Stimulated activated CD4-positive, alpha-beta T cell treated with anti-CD3 and anti-CD28 coated beads, Interleukin-1b, Interleukin-23, amount 100 ng/mL, for 48 hours (primary cell): Measurements from ENCODE around the gene MLST8.
"Not testable (repeated sequence)": the region's sequence is repeated elsewhere in the genome, so short reads cannot be mapped to it uniquely, and the experiment has no call there.

Experiments
- DNase-seq: peaks from one replicate; pipeline ENCODE4 v3.0.0-alpha.2; 2020

The MLST8 gene

DNA sequence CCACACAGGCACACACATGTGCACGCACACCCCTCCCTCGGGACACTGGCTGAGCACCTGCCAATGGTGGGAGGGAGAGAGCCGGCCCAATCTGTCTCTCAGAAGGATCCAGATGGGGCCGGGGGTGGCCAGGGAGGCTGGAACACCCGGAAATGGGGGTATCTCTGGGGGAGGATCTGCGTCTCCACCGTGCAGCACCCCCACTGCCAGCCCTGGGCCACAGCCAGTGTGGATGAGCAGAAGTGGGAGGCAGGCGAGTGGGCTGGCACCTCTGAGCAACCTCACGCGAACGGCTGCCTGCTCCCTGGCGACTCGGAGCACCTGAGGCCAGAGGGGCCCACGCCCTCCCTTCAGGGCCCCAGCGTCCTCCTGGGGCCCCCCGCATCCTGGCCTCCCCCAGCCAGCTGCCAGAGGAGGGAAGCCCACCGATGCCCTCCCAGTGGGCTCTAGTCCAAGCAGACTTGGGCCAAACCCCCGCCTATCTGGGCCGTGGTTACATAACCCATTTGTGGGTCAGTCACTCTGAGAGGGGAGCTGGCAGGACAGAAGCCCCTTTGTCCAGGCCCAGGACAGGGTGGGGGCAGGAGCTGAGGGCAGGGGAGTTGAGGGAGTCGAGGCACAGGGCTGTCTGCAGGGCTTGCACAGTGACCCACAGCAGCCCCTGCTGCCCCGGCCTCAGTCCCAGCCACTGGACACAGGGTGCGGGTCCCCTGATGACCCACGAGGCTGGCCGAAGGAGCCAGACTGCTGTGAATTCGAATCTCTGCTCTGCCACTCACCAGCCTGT is 14.4 kb upstream of the MLST8 start:
- DNase-seq, result no peak

DNA sequence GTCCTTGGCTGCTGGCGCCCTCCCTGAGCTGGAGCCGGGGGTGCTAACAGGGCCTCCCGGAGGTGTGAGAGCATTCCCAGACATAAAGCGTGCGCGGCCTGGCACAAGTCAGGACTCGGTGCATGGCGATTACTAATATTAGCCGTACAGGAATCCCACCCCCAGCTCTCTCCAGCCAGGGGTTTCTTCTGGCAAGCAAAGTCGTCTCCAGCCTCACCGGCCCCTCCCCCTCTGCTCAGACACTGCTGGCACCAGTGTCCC is 13.9 kb upstream of the MLST8 start:
- DNase-seq, result no peak

DNA sequence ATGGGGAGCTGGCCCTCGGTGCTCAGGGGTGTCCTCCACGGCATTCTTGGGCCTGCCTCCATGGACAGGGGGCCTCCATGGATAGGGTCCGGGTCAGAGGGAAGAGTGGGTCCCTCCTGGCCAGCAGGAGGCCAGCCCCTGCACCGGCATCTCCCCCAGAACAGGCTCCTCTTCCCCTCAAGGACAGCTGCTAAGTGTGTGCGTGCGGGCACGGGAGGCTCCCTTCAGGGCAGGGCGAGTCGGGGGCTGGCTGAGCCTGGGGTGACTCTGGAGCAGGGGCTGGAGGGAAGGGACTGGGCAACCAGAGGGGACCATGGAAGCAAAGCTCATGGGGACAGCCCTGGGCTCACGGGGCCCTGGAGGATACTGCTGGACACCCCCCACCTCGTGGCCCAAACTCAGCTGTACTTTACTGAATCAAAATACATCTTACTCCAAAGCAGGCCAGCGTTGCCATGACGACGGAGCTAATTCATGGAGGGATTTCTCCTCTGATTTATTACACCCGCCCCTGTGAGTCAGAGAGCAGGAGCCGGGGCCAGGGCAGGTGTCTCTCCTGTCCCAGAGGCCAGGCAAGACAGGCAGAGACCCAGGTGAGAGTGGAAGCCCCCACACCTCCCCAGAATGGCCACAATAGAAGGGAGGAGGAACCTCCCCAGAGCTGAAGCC is 11.0 kb upstream of the MLST8 start:
- DNase-seq, result no peak

DNA sequence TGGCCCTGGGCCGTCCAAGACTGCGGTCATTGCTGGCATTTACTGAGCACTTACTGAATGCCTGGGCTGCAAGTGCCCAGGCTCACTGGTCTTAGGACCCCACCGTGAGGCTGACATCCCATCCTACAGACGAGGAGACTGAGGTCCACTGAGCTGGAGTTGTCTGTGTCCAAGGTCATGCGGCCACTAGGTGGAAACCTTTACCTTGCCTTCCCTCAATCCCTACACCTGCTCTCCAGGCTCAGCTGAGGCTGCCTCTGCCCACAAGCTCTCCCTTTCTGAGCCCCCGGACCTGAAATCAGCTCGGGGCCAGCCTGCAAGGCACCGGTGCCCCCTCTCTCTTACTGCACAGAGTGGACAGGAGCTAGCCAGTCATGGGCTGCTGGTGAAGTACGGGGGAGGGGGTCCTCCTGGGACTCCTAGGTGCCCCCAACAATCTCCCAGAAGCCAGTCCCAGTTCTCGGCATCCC is 10.4 kb upstream of the MLST8 start:
- peak; percentile 45 for DNase-seq

DNA sequence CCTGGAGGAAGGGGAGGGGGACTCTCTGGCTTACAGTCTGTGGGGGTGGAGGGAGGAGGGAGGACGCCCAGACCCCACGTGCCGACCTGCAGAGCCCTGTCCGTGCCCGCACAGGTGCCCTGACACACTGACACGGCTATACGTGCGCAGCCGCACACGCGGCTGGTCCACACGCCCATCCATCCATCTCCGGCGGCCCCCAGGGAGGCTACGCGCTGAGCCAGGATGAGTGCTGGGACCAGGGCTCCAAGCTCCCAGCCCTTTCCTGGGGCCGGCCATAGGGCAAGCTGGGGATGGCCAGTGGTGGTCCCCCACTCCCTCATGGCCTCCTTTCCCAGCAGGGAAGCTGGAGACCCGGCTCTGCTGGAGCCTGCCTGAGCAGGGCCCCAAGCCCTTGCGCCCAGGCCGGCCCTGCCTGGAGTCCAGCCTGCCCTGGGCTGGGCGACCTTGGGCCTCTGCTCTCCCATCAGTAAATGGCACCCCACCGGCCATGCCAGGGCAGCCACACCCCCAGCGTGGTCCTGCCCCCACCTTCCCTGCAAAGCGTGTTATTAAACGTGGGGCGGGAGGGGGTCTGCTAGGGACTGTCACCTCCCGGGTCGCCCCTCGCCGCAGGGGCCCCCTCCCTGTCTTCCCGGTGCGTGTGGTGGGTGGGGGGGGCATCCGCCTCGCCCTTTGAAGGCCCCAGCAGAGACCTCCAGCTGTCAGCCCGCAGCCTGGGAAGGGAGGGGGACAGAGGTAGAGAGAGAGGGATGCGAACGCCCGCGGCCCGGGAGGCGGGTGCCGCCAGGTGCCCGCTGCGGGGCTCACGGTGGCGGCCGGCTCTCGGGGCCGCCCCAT is 9.7 kb upstream of the MLST8 start:
- DNase-seq, result no peak

DNA sequence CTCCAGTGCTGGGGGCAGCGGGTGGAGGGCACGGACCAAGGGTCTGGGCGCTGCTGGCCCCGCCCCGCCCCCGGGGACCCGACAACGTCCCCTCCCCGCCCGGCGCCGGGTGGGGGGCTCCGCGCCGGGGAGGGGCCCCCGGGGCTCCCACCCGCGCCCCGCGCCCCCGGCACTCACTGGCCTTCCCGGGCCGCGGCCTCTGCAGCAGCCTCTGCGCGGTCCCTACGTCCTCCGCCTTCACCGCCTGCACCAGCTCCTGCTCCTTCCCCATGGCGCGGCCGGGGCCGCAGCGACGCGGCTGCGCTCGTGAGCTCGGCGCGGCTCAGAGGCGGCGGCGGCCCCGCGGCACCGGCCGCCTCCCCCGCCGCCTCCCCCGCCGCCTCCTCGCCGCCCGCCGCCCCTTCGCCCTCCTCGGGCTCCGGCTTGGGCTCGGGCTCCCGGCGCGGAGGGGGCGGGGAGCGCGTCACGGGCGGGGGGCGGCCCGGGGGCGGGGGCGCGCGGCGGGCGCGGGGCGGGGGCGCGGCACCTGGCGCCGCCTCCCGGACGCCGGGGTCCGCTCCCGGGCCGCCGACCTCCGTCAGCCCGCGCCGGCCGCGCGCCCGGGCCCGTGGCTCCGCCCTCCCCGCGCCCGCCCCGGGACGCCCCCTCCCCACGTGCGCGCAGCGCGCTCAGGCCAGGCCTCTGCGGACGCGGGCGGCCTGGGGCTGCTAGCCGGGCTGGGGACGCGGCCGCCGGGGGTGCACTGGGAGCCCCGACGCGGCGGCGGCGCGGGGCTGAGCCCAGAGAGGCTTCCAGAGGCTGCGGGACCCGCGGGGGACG is 8.9 kb upstream of the MLST8 start, which contains the start of gene CASKIN1:
Gene CASKIN1, minus strand, starts transcription at position 444 of the 819 bp plus-strand sequence. Its CDS starts 173 bp downstream, at position 271.
- no peak for DNase-seq

DNA sequence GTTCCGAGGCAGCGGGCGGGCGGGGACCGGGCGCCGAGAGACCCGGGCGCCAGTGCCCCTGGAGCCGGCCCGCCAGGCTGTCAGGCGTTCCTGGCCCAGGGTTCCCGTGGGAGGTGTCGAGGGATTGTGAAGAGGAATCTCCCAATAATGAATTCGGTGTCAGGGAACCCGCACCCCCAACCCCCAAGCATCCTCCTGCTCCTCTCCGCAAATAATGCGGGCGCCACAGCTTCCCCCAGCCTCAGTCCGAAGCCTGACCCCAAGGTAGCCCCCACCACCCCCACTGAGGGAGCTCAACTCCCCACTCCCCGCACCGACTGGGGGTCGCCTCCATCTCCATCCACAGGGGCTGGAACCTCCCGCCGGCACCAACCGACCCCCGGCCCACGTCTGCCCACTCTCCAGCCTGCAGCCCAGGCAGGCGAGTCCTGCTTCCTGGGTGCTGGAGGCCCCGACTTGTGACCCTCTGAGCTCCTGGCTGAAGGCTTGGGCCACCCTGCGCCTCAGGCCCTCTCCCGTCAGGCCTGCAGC is 8.2 kb upstream of the MLST8 start:
- DNase-seq, result no peak

DNA sequence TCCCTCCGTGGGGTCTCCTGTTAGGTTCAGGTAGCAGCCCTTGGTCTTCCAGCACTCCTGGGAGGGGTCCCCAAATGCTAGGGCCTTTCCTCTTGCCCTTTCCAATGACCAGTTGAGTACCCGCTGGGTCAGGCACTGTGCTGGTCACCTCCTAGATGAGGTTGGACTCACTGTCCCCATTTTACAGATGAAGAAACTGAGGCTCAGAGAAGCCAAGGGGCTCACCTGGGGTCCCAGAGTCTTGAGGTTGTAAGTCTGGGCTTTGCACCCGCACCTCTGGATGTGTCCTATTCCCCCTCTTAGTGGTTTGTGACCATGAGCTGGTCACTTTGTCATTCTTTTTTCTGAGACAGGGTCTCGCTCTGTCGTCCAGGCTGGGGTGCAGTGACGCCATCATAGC is 7.5 kb upstream of the MLST8 start:
- no peak for DNase-seq

DNA sequence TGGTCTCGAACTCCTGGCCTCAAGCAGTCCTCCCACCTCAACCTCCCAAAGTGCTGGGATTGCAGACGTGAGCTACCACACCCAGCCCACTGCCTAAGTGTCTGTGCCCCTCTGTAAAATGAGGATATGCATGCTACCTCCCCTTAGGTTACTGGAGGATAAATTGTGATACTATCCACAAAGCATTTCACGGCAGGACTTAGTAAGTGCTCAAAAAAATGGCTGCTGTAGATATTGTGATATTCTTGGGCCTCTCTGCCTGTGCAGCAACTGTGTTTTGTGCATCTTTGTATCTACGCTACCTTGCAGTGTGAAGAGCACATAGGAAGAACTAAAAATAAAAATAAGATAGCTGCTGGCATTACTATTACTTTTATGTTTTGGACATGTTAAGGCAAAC is 7.0 kb upstream of the MLST8 start:
- no peak for DNase-seq

DNA sequence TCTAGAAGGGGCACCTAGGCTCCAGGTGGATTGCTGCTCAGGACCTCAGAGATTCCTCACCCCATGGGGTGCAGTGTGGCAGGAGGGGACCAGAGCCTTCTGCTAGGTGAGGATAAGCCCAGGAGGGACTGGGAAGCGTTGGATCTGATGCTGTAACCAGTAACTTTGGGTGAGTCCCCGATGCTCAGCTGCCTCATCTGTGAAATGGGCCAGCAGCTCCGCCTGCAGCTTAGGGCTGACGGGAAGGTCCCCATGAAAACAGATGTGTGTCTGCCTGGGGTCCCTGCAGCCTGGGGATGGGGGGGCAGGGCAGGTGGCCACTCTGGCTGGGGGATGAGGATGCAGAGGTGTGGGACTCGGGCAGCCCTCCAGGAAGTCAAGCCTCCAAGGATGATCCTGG is 6.2 kb upstream of the MLST8 start:
- no peak for DNase-seq

DNA sequence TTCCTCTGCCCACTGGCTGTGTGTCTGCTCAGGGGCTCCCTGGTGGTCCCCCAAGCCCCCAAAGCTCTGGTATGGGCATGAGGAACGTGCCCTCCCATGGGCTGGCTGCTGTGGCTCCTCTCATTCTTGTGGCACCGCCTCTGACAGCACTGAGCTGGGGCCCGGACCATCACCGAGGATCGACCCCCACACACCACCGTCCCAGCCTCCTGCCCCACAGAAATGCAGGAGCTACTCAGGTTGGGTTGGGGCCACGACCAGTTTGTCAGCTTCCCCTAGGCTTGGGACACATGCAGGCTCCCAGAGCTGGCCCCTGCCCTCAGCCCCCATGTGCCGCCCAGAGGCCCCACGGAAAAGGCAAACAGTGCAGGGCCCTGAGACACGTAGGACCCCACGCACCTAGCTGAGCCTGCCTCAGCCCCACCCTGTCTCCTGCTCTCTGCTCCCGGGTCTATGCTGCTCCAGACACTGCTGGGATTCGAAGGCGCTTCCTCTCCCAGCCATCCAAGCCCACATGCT is 5.6 kb upstream of the MLST8 start:
- no peak for DNase-seq

DNA sequence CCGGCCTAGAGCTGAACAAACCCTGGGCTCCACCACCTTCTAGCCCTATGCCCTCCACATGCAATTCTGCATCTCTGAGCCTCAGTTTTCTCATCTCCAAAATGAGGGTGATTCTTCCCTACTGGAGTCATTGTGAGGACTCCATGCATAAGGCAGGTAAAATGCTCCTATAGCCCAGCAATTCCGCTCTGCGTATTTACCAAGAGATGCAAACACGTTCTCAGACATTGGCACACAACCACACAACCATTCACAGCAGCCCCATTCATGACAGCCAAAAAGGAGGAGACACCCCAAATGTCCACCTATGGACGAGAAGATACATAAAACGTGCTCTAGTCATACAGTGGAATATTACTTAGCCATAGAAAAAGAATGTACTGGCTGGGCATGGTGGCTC is 4.9 kb upstream of the MLST8 start:
- no peak for DNase-seq

DNA sequence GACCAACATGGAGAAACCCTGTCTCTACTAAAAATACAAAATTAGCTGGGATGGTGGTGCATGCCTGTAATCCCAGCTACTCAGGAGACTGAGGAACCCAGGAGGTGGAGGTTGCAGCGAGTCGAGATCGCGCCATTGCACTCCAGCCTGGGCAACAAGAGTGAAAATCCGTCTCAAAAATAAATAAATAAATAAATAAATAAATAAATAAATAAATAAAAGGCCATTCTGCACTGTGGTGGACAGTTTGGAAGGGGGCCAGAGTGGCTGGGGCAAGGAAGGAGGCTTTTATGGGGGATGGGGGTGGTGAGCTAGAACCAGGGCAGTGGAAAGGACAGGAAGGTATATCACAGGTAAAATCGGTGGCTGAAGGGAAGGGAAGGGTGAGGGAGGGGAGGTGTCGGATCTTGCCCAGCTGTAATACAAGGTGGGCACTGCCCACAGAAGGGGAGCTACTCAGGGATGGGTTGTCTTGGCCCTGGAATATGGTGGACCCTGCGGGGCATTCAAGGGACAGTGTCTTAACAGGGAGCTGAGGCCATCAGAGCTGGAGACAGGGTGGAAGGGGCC is 2.0 kb upstream of the MLST8 start:
- DNase-seq, result not testable (repeated sequence)

DNA sequence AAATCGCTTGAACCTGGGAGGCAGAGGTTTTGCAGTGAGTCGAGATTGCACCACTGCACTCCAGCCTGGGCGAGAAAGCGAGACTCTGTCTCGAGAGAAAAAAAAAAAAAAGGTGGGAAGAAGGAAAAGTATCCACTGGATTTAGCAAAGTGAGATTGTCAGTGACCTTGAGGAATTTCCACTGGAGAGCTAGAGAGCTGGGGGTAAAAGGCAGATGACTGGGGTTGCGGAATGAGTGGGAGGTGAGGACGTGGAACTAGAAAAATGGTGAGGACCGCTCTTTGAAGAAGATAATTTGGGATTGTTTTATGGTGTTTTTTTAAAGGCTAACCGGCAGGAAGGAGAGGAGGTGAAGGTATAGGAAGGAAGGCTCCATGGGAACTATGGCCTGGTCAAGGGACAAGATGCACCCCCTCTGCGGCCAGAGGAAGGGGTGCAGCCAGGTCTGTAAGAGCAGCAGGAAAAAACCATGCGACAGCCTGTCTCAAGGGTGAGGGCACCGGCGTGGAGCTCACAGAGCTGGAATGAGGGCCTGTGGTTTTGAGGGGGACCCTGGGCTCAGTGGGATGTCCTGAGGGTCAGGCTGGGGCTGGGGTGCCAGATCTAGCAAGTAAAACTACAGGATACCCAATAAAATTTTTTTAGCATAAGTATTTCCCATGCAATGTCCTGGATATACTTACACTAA is 694 bp upstream of the MLST8 start:
- no peak for DNase-seq

DNA sequence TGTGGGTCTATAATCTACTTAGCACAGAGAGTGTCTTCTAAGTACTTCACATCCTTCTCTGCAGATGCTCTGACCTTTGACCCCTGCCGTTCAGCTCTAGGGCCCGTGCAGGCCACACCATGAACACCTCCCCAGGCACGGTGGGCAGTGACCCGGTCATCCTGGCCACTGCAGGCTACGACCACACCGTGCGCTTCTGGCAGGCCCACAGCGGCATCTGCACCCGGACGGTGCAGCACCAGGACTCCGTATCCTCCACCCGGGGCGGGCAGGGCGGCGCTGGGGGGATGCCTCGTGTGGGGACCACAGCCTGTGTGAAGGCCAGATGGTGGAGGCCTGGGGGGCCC is 686 bp downstream of the MLST8 start:
- DNase-seq, result no peak

DNA sequence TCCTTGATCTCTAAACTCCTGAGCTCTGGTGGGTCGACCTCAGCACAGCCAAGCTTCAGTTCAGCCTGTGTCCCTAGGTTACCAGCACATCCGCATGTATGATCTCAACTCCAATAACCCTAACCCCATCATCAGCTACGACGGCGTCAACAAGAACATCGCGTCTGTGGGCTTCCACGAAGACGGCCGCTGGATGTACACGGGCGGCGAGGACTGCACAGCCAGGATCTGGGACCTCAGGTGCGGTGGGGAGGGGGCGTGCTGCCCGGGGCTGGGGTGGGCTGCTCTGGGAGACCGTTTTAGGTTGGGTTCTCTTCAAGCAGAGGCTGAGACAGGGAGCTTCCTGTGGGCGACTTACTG is 1.1 kb downstream of the MLST8 start:
- no peak for DNase-seq

DNA sequence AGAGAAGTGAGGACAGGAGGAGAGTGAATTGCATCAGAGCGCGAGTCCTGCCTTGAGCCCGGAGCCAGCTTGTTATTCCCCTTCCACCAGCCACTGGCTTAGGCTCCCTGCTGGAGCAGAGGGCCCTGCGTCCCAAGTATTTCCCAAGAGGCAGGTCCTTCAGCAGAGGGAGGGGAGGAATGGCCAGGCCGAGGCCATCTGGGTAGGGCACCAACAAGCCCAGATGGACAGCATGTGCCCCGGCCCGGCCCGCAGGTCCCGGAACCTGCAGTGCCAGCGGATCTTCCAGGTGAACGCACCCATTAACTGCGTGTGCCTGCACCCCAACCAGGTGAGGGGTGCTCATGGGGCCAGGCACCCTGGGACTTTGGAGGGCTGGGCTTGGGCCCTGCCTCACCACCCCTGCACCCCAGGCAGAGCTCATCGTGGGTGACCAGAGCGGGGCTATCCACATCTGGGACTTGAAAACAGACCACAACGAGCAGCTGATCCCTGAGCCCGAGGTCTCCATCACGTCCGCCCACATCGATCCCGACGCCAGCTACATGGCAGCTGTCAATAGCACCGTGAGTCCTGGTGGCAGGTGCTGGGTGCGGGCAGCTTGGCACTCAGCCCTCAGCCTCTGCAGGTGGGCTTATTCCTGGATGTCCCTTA is 1.7 kb downstream of the MLST8 start:
- DNase-seq, result no peak

DNA sequence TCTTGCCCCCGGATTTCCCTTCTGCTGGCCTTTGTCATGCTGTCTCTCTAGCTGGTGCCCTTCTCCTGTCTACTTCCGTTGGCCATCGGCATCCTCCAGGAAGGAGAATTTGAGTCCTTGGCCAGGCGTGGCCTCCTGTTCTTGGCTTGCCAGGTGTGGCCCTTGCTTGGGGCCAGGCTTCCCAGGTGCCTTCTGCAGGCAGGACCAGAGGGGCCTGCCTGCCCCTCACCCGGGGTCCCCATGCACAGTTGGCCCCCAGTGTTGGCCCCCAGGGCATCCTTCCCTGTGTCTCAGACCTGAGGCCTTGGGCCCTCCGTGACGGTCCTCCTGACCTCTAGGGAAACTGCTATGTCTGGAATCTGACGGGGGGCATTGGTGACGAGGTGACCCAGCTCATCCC is 2.6 kb downstream of the MLST8 start:
- no peak for DNase-seq

DNA sequence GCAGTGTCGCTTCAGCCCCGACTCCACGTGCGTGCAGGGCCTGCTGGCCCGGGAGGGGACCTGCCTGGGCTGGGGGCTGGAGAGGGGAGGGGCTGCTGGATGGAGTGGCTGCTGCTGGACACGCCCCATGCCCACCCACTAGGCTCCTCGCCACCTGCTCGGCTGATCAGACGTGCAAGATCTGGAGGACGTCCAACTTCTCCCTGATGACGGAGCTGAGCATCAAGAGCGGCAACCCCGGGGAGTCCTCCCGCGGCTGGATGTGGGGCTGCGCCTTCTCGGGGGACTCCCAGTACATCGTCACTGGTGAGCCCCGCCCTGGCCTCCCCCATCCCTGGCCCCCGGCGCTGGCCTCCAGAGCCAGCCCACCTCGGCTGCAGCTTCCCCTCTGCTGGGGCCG is 3.1 kb downstream of the MLST8 start:
- no peak for DNase-seq

DNA sequence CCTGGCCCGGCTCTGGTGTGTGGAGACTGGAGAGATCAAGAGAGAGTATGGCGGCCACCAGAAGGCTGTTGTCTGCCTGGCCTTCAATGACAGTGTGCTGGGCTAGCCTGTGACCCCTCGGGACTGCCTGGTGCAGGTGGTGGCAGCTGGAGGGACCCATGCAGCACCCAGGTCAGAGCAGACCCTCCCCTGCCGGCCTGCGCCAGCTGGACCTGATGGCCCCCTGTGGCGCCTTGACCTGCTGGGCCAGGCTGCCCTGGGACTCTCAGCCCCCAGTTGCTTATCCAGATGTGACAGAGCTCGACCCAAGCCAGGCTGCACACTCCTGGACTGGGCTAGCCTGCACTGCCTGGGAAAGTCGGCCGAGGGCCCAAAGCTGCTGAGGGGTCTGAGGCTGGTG is 3.5 kb downstream of the MLST8 start:
- no peak for DNase-seq
